Measurements from ENCODE around the gene NPBWR2. TPM values are rescaled to one million over a fixed set of nuclear protein-coding genes. Genes with fewer than 3 reads are reported as not detected.

Gene NPBWR2
- polyA plus RNA-seq, 1 donor from 2014 or later, result not detected

- Histone ChIP-seq H3F3A (ENCODE audit: insufficient read depth, low read length, poor library complexity, severe bottlenecking) (no peaks in the 10 kb centered on the region), H2AFZ (ENCODE audit: low read depth, low read length) (no peak overlapping the region), H3K4me2 (ENCODE audit: low read length) (no peak overlapping the region), H3K36me3 (ENCODE audit: insufficient read depth, low read length) (no peaks in the 10 kb centered on the region), H3K27me3 (ENCODE audit: insufficient read depth, low read depth, low read length) (peaks cover 8% of the 10 kb centered on the region), H3K27ac (ENCODE audit: low read length) (no peak overlapping the region), H3K4me3 (ENCODE audit: low read length) (no peak overlapping the region), H4K20me1 (ENCODE audit: insufficient read depth) (no peaks in the 10 kb centered on the region), H3K79me2 (replicated peaks; ENCODE audit: insufficient read depth, low read length) (no peaks in the 10 kb centered on the region), H3K9me3 (ENCODE audit: low read length) (no peaks in the 10 kb centered on the region), H3K9me2 (ENCODE audit: insufficient read depth, low read length) (no peaks in the 10 kb centered on the region), H3K9ac (ENCODE audit: low read length) (no peak overlapping the region)
- no peak for TF ChIP-seq EZH2 (IDR thresholded peaks at IDR 0.05; ENCODE audit: borderline replicate concordance, insufficient read depth, low read length, poor library complexity, severe bottlenecking)
- TF ChIP-seq SMC3 (conservative IDR thresholded peaks at IDR 0.05; ENCODE audit: poor library complexity), result no peak
- no peak for TF ChIP-seq MXI1 (conservative IDR thresholded peaks at IDR 0.05; ENCODE audit: poor library complexity, severe bottlenecking)
- no peak for TF ChIP-seq EP300 (conservative IDR thresholded peaks at IDR 0.05; ENCODE audit: poor library complexity, severe bottlenecking)
- no peak for TF ChIP-seq REST (IDR thresholded peaks at IDR 0.05; ENCODE audit: borderline replicate concordance)
- TF ChIP-seq RAD21 (conservative IDR thresholded peaks at IDR 0.05), result no peak
- no peak for TF ChIP-seq CTCF (IDR thresholded peaks at IDR 0.05; ENCODE audit: poor library complexity, severe bottlenecking)
- TF ChIP-seq TAF1 (IDR thresholded peaks at IDR 0.05; ENCODE audit: low read depth), result no peak
- no peak for TF ChIP-seq POLR2AphosphoS5 (IDR thresholded peaks at IDR 0.05)
These were observed 50.8 kb downstream of the NPBWR2 start for GRCh38 chr20:64056639-64056888.

GRCh38 chr20:64055893-64056638 lies 51.3 kb downstream of the NPBWR2 start:
- TF ChIP-seq CTCF (IDR thresholded peaks at IDR 0.05; ENCODE audit: poor library complexity, severe bottlenecking) (no peak), RAD21 (conservative IDR thresholded peaks at IDR 0.05) (no peak), MXI1 (conservative IDR thresholded peaks at IDR 0.05; ENCODE audit: poor library complexity, severe bottlenecking) (no peak), REST (IDR thresholded peaks at IDR 0.05; ENCODE audit: borderline replicate concordance) (no peak), TAF1 (IDR thresholded peaks at IDR 0.05; ENCODE audit: low read depth) (no peak), POLR2AphosphoS5 (IDR thresholded peaks at IDR 0.05) (no peak), EZH2 (IDR thresholded peaks at IDR 0.05; ENCODE audit: borderline replicate concordance, insufficient read depth, low read length, poor library complexity, severe bottlenecking) (no peak), SMC3 (conservative IDR thresholded peaks at IDR 0.05; ENCODE audit: poor library complexity) (no peak), EP300 (conservative IDR thresholded peaks at IDR 0.05; ENCODE audit: poor library complexity, severe bottlenecking) (no peak)
- Histone ChIP-seq H3K27me3 (ENCODE audit: insufficient read depth, low read depth, low read length) (peaks cover 13% of the 10 kb centered on the region), H3K79me2 (replicated peaks; ENCODE audit: insufficient read depth, low read length) (no peaks in the 10 kb centered on the region), H3K36me3 (ENCODE audit: insufficient read depth, low read length) (no peaks in the 10 kb centered on the region), H3K9me2 (ENCODE audit: insufficient read depth, low read length) (no peaks in the 10 kb centered on the region), H3K4me2 (ENCODE audit: low read length) (no peak overlapping the region), H3K9ac (ENCODE audit: low read length) (no peak overlapping the region), H3K4me3 (ENCODE audit: low read length) (no peak overlapping the region), H3F3A (ENCODE audit: insufficient read depth, low read length, poor library complexity, severe bottlenecking) (no peaks in the 10 kb centered on the region), H3K27ac (ENCODE audit: low read length) (no peak overlapping the region), H4K20me1 (ENCODE audit: insufficient read depth) (no peaks in the 10 kb centered on the region), H3K9me3 (ENCODE audit: low read length) (no peaks in the 10 kb centered on the region), H2AFZ (ENCODE audit: low read depth, low read length) (no peak overlapping the region)

Measured in neural cell (in vitro differentiated cells).